Vagina (tissue), 2 donors: ENCODE data around the gene BAHCC1.

ENCODE experiments used
- CTCF ChIP-seq, 3 experiments: fragments of 450-650 bp in 2 of 3; fragments of 200-600 bp in 1 of 3; sonication (generic) in 1 of 3; IDR thresholded peaks; one replicate each; pipeline ENCODE4 v1.5.1; 2017 to 2019; ENCODE audit warnings: antibody characterized with exemption in 3 of 3, mild to moderate bottlenecking in 2 of 3, moderate library complexity in 2 of 3
- POLR2A ChIP-seq, 2 donors: fragments of 450-650 bp; IDR thresholded peaks; one replicate each; pipeline ENCODE4 v1.6.1; 2017; ENCODE audit warnings: antibody characterized with exemption in 2 of 2, mild to moderate bottlenecking in 2 of 2, moderate library complexity in 2 of 2

GRCh38 chr17:81512562-81513371 lies 117.5 kb downstream of the BAHCC1 start, which contains the start of gene ACTG1:
- TF ChIP-seq CTCF (IDR thresholded peaks at IDR 0.05) = no peak
- TF ChIP-seq POLR2A (IDR thresholded peaks at IDR 0.05) = peak in 1 of 2 donors; percentile 91
